Measurements from ENCODE around the gene ADAP1. TPM values are rescaled to one million over a fixed set of nuclear protein-coding genes. Genes with fewer than 3 reads are reported as not detected.
"Not testable (repeated sequence)": the region's sequence is repeated elsewhere in the genome, so short reads cannot be mapped to it uniquely, and the experiment has no call there.

The ADAP1 gene
- total RNA-seq, 1 donor from 2014 or later = 5.9 TPM

DNA sequence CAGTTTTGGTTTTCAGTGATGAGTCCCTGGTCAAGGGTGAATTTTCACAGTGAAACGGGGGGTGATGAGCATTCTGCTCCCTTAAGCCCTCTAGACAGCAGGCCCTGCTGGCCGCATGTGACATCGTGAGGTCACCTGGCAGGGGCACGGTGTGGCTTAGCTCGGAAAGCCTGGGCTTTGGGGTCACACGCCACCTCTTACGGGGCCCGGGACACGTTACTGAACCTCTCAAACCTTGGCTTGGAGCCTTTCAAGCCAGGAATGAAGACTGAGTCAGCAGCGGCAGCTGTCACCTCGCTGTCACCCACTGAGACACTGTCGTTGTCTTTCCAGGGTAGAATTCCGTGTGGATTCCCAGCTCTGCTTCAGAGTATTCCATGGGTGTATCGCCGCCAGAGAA, 74.0 kb downstream of the ADAP1 start:
- DNase-seq = no peak

DNA sequence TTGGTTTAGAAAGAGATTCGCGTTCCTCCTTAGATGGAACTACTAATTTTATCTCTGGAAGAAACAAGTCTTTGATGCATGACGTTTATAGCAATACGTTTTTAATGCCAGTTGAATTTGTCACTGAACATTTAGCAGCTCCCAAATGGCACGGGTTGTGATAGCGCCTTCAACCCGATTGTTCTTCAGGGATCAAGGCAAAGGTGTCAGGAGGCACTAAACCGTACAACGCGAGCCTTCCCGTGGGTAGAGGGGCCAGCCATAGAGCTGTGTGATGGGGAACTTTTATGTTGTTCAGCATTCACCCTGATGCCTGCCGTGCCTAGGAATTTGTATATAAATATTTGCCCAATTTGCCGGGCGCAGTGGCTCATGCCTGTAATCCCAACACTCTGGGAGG, 74.8 kb downstream of the ADAP1 start:
- no peak for DNase-seq

DNA sequence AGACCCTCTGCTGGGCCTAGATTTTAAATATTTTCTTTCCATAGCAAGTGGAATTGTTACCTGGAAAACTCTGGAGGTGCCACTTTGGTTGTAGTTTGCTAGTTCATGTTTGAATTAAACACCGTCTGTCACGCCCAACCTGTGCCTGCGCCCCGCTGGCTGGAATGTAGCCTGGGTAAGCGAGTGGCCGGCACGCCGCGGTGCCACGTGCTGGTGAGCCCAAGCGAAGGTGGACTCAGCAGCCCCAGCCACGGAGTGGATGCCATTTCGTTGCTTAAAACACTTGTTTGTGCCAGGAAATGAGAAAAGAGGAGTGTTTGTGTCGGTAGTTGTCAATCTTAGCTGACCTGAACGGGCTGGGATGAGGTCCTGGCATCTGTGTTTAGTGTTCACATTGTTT, 75.4 kb downstream of the ADAP1 start:
- no peak for DNase-seq

DNA sequence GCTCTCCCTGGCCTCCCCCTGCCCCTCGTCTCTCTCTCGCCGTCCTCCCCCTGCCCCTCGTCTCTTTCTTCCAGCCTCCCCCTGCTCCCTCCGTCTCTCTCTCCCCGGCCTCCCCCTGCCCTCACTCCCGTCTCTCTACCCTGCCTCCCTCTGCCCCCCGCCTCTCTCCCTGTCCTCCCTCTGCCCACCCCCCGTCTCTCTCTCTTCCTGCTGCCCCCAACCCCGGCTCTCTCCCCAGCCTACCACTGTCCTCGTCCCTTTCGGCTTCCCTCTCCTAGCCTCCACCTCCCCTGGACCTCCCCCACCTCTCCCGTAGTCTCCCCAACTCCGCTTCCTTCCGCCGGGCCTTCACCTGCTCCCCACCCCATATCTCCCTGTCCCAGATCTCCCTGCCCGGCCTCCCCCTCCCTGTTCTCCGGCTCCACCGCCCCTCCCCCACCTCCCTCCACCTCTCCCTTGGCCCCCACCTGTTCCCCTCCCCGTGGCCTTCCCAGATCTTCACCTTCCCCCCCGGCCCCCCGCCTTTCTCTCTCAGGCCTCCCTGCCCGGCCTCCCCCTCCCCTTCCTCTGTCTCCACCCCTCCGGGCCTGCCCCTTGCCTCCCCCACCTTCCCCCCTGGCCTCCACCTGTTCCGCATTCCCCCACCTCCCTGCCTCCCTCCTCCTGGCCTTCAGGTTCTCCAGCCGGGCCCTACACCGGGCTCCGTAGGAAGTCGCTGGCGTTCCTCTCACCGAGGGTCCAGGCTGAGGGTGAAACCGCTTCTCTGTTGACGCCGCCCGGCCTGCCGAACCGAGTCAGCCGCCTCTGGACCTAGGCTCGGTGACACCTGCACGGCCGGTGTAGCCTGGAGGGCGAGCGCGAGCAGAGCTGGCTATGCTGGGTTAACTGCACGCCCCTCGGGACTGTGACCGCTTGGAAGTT, 76.9 kb downstream of the ADAP1 start:
- DNase-seq = no peak

DNA sequence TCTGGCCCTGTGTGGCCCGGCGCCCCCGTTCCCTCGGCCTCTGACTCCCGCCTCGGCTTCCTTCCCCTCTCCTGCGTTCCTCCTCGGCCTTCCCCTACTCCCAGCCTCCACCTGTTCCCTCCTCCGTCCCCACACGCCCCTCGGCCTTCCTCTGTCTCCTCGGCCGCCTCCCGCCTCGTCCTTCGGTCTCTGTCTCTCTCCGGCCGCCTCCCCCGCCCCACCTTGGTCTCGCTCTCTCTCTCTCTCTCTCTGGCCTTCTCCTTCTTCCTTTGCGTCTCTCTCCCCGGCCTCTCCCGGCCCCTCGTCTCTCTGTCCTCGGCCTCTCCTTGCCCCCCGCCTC, 77.5 kb downstream of the ADAP1 start:
- DNase-seq = no peak

DNA sequence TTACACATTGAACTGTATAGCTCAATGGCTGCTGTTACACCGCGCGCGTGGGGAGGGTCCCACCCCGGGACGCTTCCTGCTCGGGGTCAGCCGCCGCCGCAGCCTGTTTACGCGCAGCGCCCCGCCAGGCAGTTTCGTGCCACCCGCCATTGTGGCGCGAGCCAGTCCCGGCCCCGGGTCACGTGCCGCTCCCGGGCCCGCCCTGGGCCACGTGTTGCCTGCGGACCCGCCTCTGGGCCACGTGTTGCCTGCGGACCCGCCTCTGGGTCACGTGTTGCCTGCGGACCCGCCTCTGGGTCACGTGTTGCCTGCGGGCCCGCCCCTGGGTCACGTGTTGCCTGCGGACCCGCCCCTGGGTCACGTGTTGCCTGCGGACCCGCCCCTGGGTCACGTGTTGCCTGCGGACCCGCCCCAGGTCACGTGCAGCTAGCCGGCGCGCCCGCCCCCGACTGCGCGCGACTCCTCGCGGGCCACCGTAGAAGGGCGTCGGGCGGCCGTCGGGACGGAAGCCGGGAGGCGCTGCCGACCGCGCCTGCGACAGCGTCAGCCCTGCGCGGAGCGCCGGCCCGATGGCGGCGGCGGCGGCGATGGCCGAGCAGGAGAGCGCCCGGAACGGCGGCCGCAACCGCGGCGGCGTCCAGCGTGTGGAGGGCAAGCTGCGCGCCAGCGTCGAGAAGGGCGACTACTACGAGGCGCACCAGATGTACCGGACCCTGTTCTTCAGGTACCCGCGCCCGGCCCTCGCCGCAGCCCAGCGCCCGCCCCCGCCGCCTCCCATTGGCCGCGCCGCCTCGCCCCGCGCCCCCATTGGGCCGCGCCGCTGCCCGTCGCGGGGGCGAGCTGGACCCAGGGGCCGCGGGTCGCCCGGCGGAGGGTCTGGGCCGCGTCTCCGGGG, 78.2 kb downstream of the ADAP1 start, which contains the start of gene GET4:
TSS of gene GET4 (plus strand) at position 478 of the 895 bp plus-strand sequence. CDS start at position 570, 92 bp downstream.
- peak; percentile 96 for DNase-seq

DNA sequence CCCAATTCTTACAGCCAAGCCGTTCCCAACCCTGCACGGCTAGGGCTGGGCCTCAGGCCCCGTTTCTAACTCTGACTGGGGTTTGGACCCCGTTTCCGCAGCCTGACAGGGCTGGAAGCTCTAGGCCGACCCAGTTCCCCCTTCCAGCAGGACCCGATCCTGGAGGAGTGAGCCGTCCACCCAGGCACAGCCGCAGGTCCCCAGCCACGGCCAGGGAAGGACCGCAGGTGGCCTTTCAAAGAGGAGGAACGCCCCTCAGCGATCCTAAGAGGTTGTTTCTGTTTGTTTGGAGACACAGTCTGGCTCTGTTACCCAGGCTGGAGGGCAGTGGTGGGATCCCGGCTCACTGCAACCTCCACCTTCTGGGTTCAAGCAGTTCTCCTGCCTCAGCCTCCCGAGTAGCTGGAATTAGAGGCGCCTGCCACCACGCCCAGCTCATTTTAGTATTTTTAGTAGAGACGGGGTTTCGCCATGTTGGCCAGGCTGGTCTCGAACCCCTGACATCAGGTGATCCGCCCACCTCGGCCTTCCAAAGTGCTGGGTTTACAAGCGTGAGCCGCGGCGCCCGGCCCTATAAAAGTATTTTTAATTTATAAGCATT, 78.9 kb downstream of the ADAP1 start:
- no peak for DNase-seq

DNA sequence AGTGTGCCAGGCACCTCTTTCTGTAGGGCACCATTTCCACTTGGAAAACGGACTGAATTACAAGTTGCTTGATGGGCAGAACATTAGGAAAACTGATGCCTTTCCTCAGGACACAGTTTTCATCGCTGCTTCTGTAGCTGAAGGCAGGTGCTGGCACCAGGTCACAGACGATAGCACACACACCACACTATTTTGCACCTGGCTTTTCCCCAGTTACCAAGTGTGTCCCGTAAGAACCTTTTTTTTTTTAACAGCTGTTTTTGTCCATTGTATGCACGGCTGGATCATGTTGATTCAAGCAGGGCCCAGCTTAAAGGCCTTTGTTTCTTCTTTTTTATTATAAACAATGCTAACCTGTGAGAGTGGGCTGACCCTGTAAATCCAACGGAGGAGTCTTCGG, 79.4 kb downstream of the ADAP1 start:
- no peak for DNase-seq

DNA sequence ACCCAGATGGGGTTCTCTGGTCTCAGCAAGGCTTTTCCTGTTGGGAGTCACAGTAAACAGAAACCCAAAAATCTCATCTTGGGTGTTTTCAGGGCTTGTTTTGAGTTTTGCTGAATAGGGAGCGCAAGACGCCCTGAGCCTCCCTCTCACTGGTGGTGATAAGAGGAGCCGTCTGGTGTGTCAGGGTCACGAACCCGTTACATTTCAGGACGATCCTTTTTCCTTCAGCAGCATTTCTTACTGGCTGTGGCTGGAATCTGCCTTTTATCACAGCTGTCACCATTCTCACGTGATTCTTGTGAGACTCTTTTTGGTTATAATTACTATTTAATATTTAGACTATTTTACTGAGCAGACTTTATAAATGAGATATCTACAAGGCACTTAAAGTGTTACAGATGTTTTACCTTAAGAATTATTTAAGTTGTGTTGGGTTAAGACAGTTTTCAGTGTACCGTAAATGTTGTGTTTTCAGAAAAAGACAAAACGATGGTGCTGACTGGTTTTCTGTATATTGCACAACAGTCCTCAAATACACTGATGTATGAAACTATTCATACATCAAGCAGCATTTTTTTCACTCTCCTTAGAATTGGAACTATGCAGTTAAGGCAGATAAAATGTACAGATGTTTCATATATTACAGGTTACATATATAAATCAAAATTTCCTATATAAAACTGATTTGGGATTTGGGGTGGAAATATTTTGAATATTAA, 80.3 kb downstream of the ADAP1 start:
- DNase-seq = no peak

DNA sequence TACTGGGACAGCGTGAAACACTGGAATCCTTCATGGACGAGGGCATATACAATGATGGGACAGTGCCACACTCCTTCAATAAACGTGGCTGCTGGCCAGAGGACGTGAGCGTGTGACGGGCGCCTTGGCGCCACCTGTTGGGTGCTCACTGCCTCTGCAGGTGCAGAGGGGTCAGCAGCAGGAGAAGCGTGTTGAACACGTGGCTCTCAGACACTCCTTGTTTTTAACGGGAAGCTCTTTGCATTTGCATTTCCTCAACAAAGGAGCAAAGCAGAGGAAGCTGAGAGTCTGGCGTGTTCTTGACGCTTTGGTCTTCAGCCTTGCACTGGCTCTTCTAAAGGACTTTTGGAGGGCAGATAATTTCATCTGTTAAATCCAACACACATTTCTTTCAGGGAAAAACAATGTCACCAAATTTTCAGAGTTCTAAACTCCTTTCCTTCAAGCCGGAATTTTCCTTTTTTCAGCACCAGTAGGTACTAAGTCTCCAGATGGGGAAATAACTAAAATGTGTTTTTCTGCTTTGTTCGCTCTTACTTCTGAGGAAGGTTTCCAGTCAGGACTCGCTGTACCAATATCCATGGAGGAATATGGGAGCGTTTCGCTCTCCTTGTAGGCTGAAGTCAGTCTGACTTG, 81.0 kb downstream of the ADAP1 start:
- peak; percentile 78 for DNase-seq

DNA sequence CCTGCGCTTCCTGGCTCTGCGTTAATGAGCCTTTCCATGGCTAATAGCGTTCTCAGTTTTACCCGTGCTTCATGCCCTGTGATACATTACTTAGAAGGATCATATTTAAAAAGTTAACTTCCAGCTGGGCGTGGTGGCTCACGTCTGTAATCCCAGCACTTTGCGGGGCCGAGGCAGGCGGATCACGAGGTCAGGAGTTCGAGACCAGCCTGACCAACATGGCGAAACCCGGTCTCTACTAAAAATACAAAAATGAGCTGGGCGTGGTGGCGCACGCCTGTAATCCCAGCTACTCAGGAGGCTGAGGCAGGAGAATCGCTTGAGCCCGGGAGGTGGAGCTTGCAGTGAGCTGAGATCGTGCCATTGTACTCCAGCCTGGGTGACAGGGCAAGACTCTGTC, 81.8 kb downstream of the ADAP1 start:
- not testable (repeated sequence) for DNase-seq

DNA sequence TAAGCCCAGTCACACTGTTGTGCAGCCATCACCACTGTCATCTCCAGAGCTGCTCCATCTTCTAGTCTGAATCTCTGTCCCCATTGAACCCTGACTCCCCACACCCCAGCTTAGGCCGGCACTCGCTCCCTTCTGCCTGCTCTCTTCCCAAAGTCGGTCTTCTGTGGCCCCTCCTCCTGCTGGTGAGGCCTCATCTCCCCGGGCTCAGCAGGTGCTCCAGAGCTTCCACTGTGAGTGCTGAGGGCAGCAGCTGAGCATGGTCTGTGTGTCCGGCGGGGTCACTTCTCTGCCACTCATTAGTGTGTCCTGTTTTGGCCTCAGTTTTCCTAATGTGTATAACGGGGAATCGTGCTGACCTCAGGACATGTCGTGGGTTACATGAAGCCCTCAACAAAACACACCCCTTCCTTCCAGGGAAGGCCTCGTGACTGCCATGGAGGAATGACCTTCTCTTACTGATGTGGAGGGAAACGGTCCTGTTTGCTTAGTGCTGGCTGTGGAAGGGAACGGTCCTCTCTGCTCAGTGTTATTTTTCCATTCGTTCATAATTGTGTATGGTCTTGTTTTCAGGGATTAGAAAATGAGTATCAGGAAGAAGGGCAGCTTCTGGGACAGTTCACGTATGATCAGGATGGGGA, 82.5 kb downstream of the ADAP1 start:
- DNase-seq = no peak

DNA sequence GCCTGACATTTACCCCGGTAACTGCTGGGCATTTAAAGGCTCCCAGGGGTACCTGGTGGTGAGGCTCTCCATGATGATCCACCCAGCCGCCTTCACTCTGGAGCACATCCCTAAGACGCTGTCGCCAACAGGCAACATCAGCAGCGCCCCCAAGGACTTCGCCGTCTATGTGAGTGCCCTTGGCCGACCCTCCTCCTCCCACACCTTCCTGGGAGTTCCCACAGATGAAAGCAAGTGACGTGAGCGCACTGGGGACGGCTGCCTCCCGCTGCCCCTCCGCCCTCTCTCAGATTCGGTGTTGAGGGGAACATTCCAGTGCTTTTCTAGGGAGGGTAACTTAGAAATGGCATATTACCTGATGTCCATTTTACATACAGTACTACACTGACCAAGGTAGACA, 85.1 kb downstream of the ADAP1 start:
- no peak for DNase-seq

DNA sequence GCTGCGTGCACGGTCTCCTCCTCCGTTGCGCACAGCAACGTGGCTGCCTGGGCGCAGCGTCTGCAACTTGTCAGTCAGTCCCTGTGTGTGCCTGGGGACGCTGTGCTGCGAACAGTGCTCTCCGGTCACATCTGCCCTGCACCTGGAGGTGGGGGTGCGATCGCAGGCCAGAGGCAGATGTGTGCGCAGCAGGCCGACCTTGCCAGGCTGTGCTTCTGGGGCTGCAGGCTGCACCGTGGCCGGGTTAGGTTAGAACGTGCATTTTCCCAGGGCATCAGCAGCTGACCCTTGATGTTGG, 86.3 kb downstream of the ADAP1 start:
- peak; percentile 44 for DNase-seq

DNA sequence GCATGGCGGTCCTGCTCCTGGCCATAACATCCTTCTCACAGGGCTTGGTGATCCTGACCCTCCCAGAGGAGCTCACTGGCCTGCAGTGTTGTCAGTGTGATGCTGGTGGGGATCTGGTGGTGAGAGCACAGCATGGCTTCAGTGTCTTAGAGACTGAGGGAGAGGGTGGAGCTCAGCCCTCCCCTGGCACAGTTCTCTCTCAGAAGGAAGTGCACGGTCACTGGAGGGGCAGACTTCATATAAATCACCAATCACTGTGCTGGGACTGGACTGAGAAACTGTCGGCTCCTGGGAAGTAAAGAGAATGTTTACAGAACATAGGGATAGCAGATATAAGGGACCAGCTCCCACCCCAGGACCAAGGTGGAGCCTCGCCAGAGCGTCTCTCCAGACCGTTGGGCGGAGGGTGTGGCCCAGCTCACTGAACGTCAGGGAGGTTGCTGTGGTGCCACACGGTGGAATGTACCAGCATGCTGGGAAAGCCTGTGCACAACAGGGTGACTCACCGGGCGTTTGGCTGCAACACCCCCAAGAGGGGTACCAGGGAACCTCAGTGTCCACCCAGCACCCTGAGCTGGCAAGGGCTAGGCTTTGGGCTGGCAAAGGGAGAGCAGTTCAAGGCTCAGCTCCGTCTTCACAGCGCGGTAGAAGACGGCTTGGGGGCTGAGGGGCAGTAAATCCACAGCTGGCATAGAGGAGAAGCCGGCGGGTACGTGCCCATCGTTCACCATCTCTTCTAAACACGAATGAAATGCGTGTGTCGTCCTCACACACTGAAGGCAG, 86.9 kb downstream of the ADAP1 start:
- DNase-seq = no peak

DNA sequence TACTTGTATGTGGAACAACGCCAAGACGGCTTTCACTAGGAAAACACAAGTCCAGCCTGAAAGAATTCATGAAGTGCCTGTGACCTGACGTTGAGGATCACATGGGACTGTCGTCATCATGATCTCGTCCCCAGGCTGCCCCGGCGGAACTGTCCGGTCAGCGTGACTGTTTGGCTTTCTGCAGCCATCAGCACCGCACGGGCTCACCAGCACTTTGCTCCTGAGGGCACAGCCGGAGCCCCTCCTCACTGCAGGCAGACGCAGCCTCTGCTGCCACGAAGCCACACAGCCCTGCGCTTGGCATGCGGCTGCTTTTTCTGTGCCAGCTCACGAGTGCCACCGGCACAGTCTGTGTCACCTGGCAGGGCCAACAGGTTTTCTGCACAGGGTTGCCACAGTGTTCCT, 87.5 kb downstream of the ADAP1 start:
- DNase-seq = no peak

DNA sequence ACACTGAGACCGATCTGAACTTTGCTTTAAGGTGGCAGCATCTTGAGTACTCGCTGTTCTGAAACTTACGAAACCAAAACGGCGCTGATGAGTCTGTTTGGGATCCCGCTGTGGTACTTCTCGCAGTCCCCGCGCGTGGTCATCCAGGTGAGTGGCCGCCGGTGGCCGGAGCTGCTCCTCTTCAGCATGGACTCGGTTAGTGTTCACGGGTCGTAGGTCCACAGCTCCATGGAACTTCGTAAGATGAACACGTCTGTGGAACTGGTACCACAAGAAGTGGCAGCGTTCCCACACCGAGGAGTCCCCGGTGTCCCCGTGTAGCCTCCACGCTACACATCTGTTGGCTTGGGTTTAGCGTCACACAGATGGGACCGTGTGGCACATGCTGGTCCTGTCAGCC, 88.6 kb downstream of the ADAP1 start:
- no peak for DNase-seq

DNA sequence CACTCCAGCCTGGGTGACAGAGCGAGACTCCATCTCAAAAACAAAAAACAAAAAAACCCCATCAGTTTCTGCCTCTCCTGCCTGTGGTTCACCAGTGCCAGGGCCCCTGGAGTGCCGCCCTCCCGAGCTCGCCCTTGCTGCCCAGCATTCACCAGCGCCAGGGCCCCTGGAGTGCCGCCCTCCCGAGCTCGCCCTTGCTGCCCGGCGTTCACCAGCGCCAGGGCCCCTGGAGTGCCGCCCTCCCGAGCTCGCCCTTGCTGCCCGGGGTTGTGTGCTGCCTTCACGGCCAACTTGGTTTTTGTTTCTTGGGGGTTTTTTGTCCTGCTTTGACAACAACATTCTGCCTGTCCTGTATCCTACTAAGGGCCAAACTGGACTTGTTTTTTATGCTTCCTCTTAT, 91.4 kb downstream of the ADAP1 start:
- DNase-seq = no peak

DNA sequence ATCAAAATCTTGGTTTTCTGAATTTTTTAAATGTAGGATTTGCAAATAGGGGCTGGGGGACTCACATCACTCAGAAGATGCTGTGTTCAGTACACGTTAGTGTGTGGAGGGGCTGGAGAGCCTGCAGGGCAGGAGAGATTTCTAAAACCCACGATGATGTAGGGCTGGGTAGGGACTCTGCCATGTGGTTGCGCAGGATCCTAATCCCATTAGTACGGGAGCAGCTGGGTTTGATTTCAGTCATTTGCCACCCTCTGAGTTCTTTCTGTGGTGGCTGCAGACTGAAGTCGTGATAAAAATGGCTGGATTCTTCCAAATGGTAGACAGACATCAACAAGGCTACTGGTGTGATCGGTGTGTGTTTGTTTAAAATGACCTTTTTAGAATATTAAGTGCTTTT, 92.3 kb downstream of the ADAP1 start:
- no peak for DNase-seq

DNA sequence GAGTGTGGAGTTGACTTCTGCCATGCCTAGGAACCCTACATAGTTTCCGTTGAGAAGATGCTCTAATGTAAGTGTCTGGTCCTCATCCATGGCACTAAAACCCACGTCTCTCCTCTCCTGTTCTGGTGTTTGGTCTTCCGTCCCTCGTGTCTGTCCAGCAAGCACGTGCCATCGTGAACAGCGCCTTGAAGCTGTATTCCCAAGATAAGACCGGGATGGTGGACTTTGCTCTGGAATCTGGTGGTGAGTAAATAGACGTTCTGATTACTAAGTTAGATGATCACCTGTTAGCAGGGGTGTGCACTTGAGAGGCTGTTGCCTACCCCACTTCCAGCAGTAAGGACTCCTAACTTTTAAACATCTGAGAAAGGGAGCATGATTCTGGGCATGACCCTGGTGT, 93.3 kb downstream of the ADAP1 start:
- no peak for DNase-seq

DNA sequence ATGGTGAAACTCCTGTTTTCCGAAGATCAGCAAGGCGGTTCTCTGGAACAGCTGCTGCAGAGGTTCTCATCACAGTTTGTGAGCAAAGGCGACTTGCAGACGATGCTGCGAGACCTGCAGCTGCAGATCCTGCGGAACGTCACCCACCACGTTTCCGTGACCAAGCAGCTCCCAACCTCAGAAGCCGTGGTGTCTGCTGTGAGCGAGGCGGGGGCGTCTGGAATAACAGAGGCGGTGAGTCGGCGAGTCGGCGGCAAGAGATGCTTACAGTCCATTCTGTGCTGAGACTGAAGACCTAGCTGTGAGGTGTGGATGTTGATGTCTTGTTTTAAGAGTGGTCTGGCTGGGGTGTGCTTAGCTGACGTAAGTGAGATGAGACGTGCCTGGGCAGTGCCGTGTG, 94.3 kb downstream of the ADAP1 start:
- no peak for DNase-seq

All from skin of body (tissue), 2 donors.